Chondrocyte (in vitro differentiated cells): ENCODE results near the gene NDUFS3. TPM values are rescaled to one million over a fixed set of nuclear protein-coding genes. Genes with fewer than 3 reads are reported as not detected.
"Not testable (repeated sequence)": the region's sequence is repeated elsewhere in the genome, so short reads cannot be mapped to it uniquely, and the experiment has no call there.

Source experiments
- DNase-seq: peaks from one replicate; pipeline ENCODE4 v3.0.0; 2021; ENCODE audit warnings: mixed read lengths, low spot score
- H3K27ac Mint-ChIP-seq: one replicate; pipeline ENCODE4 v1.8.0; 2021; ENCODE audit warnings: mild to moderate bottlenecking, moderate library complexity, mixed read lengths; ENCODE audit not compliant: unreplicated experiment
- H3K27me3 Mint-ChIP-seq: 2 replicates; pipeline ENCODE4 v1.8.0; 2021; ENCODE audit warnings: low read depth, mixed read lengths
- H3K36me3 Mint-ChIP-seq: 2 replicates; pipeline ENCODE4 v1.8.0; 2021; ENCODE audit warnings: low read depth, mixed read lengths
- H3K4me1 Mint-ChIP-seq: 2 replicates; pipeline ENCODE4 v1.8.0; 2021; ENCODE audit warnings: low read depth, mild to moderate bottlenecking, mixed read lengths
- H3K4me3 Mint-ChIP-seq: one replicate; pipeline ENCODE4 v1.8.0; 2021; ENCODE audit warnings: mild to moderate bottlenecking, moderate library complexity, mixed read lengths; ENCODE audit not compliant: unreplicated experiment
- H3K9me3 Mint-ChIP-seq: 2 replicates; pipeline ENCODE4 v1.8.0; 2021; ENCODE audit warnings: low read depth, mixed read lengths
- total RNA-seq: library from RNA; stranded (reverse); gene quantifications from 3 replicates; pipeline ENCODE4 v1.2.1, GENCODE V29; 2021
- TF ChIP-seq, protein P1 (sequence below): fragments of 200-600 bp; sonication (generic); IDR thresholded peaks from 2 replicates; pipeline ENCODE4 v1.5.0; 2021; ENCODE audit warnings: antibody characterized with exemption, mild to moderate bottlenecking, moderate library complexity

Gene NDUFS3
- total RNA-seq, 1 donor from 2014 or later = 70.3 TPM

DNA sequence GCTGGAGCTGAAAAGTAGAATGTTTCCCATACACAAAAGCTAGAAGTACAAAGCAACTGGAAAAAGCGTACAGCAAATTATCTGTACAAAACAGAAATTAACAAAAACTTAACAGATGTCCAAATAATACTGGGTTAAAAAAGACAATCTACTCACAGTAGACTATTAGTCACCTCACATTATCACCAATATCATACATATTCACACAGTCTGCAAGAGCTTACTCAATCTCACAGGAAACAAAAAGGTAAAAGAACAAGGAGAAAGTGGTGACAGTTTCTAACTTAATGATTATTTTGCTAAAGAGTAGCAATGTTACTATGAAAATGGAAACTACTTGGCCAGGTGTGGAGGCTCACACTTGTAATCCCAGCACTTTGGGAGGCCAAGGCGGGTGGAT is 37.8 kb upstream of the NDUFS3 start:
- Mint-ChIP-seq H3K9me3 (no peaks in the 10 kb centered on the region), H3K36me3 (no peaks in the 10 kb centered on the region), H3K27ac (peak overlapping the region; percentile 93), H3K27me3 (no peaks in the 10 kb centered on the region), H3K4me1 (peaks cover 45% of the 10 kb centered on the region), H3K4me3 (no peak overlapping the region)
- TF ChIP-seq, protein P1, sequence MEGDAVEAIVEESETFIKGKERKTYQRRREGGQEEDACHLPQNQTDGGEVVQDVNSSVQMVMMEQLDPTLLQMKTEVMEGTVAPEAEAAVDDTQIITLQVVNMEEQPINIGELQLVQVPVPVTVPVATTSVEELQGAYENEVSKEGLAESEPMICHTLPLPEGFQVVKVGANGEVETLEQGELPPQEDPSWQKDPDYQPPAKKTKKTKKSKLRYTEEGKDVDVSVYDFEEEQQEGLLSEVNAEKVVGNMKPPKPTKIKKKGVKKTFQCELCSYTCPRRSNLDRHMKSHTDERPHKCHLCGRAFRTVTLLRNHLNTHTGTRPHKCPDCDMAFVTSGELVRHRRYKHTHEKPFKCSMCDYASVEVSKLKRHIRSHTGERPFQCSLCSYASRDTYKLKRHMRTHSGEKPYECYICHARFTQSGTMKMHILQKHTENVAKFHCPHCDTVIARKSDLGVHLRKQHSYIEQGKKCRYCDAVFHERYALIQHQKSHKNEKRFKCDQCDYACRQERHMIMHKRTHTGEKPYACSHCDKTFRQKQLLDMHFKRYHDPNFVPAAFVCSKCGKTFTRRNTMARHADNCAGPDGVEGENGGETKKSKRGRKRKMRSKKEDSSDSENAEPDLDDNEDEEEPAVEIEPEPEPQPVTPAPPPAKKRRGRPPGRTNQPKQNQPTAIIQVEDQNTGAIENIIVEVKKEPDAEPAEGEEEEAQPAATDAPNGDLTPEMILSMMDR = no peak
- DNase-seq = no peak

DNA sequence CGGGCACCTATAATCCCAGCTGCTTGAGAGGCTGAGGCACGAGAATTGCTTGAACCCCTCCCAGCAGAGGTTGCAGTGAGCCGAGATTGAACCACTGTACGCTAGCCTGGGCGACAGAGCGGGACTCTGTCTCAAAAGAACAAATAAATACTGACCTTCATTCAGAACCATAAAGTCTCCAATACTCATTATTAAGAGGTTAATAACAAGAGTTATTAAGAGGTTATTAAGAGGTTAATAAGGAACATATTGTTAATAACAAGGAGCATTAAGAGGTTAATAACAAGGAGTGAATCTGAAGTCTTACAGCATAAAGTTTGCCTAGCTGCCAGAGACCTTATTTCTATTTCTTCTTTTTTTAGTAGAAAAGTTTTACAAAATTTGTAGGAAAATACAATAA is 33.6 kb upstream of the NDUFS3 start:
- Mint-ChIP-seq H3K36me3 (peaks cover 1% of the 10 kb centered on the region), H3K27ac (no peak overlapping the region), H3K4me3 (no peak overlapping the region), H3K4me1 (peaks cover 31% of the 10 kb centered on the region), H3K9me3 (no peaks in the 10 kb centered on the region), H3K27me3 (no peaks in the 10 kb centered on the region)
- TF ChIP-seq, protein P1 = no peak
- DNase-seq = peak; percentile 32

DNA sequence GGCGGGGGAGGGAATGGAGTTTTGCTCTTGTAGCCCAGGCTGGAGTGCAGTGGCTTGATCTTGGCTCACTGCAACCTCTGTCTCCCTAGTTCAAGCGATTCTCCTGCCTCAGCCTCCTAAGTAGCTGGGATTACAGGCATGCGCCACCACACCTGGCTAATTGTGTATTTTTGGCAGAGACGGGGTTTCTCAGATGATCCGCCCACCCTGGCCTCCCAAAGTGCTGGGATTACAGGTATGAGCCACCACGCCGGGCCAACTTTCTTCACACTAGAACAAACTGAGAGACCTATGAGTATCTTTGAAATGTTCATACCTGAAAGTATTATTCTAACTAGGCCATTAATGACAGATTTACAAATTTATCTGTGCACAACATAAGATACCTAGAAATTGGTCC is 32.6 kb upstream of the NDUFS3 start:
- not testable (repeated sequence) for H3K9me3 Mint-ChIP-seq, H3K36me3 Mint-ChIP-seq, H3K27me3 Mint-ChIP-seq, H3K4me3 Mint-ChIP-seq, H3K27ac Mint-ChIP-seq
- peak; percentile 35 for DNase-seq
- H3K4me1 Mint-ChIP-seq = peaks cover 31% of the 10 kb centered on the region

DNA sequence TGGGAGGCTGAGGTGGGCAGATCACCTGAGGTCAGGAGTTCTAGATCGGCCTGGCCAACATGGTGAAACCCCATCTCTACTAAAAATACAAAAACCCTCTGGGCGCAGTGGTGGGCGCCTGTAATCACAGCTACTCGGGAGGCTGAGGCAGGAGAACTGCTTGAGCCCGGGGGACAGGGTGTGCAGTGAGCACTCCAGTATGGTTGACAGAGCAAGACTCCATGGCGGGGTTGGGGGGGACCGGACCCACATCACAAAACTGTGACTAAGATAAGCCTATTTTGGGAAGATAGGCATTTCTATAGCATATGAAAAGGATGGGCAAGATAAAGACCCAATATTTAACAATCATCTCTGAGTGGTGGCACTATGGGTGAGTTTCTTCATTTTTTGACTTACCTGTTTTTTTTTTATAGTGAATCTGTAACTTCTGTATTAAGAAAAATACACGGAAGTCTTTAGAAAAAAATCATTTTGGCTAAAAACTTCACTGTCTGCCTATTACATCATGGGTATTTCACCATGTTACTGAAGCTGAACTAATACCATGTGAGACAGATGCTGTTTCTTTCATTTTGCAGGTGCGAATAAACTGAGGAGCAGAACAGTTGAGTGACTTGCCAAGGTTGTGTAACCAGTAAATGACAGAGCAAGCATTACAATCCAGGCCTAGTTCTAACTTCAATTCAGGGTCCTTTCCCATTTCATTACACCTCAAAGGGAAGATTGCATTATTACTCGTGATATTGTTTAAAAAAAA is 28.4 kb upstream of the NDUFS3 start:
- peak overlapping the region; percentile 98 for H3K27ac Mint-ChIP-seq
- peak; percentile 30 for DNase-seq

DNA sequence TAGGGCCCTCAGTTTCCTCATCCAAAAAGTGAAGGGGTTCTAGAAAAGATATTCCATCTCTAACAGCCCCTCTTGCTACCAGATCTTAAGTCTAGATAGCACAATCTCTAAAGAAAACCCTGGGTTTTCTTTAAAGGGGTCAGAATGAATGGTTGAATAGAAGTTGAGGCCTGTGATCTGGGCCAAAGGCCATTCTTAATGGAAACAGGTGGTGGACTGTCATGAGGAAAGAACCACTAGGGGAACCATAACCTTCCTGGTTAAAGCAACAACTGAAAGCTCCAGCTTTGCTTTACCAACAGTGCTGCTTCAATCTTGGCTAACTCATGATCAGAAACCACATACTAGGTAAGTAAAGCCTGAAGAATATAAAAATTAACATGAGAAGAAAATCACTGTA is 27.8 kb upstream of the NDUFS3 start:
- peaks cover 1% of the 10 kb centered on the region for H3K36me3 Mint-ChIP-seq
- H3K4me3 Mint-ChIP-seq = peak overlapping the region; percentile 98
- no peaks in the 10 kb centered on the region for H3K9me3 Mint-ChIP-seq
- H3K27me3 Mint-ChIP-seq = no peaks in the 10 kb centered on the region
- peak overlapping the region; percentile 98 for H3K27ac Mint-ChIP-seq
- TF ChIP-seq, protein P1 = peak; percentile 62
- DNase-seq = no peak
- H3K4me1 Mint-ChIP-seq = peaks cover 38% of the 10 kb centered on the region

More for the DNA sequence above, 28.4 kb upstream of the NDUFS3 start:
- H3K9me3 Mint-ChIP-seq = no peaks in the 10 kb centered on the region
- TF ChIP-seq, protein P1 = no peak
- H3K36me3 Mint-ChIP-seq = peaks cover 1% of the 10 kb centered on the region
- H3K4me1 Mint-ChIP-seq = peaks cover 38% of the 10 kb centered on the region
- H3K27me3 Mint-ChIP-seq = no peaks in the 10 kb centered on the region
- no peak overlapping the region for H3K4me3 Mint-ChIP-seq

DNA sequence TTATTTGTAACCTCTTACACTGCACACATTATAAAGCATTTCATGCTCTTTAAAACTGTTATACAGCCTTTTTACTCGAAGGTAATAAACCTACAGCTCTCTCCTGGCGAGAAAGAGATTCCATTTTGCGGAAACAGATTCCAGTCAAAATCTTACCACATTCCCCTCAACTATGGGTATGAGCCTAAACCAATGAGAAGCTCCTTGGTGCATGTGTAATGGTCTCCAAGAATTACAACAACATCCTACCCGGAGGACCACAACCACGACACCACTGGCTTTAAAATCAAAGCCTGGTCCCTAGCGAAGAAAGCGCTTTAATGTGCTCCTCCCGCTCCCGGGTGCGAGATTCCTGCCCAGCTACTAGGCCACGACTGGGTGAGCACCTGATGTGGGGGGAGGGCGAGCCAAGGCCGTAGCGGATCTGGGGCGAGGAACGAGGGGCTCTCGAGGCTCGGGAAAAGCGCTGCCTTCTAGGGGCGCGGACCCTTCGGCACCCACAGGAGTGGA is 26.8 kb upstream of the NDUFS3 start:
- Mint-ChIP-seq H3K9me3 (no peaks in the 10 kb centered on the region), H3K27me3 (no peaks in the 10 kb centered on the region), H3K36me3 (peaks cover 1% of the 10 kb centered on the region), H3K4me3 (peak overlapping the region; percentile 98), H3K4me1 (peaks cover 38% of the 10 kb centered on the region), H3K27ac (peak overlapping the region; percentile 98)
- TF ChIP-seq, protein P1 = no peak
- no peak for DNase-seq
